ENCODE measurements around the gene RNF224.

DNA sequence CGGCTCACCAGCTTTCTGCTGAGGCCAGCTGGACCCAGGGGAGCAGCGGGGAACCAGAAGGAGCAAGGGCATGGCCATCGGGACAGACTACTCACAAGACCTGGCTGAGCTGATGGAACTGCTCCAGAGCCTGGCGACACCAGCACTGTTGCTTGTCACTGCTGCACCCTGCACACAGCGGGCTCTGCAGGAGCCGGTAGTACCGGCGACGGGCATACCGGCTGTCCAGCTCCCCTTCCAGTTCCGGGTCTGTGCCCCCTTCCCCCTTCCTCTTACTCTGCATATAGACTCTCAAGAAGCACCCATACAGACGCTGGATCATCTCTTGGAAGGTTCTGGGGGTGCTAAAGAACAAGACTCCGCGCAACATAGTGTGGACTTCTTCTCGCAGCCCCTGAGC lies 39.9 kb upstream of the RNF224 start:
- TF ChIP-seq, protein P1, sequence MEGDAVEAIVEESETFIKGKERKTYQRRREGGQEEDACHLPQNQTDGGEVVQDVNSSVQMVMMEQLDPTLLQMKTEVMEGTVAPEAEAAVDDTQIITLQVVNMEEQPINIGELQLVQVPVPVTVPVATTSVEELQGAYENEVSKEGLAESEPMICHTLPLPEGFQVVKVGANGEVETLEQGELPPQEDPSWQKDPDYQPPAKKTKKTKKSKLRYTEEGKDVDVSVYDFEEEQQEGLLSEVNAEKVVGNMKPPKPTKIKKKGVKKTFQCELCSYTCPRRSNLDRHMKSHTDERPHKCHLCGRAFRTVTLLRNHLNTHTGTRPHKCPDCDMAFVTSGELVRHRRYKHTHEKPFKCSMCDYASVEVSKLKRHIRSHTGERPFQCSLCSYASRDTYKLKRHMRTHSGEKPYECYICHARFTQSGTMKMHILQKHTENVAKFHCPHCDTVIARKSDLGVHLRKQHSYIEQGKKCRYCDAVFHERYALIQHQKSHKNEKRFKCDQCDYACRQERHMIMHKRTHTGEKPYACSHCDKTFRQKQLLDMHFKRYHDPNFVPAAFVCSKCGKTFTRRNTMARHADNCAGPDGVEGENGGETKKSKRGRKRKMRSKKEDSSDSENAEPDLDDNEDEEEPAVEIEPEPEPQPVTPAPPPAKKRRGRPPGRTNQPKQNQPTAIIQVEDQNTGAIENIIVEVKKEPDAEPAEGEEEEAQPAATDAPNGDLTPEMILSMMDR (IDR thresholded peaks at IDR 0.05; ENCODE audit: low read depth, low read length, missing input control), result no peak
- TF ChIP-seq MAX (IDR thresholded peaks at IDR 0.05) (no peak), TAF1 (conservative IDR thresholded peaks at IDR 0.05) (no peak), RXRA (IDR thresholded peaks at IDR 0.05) (no peak), YY1 (IDR thresholded peaks at IDR 0.05) (no peak), GABPA (IDR thresholded peaks at IDR 0.05 in 1 of 2, conservative IDR thresholded peaks at IDR 0.05 in 1 of 2) (no peak), SP1 (IDR thresholded peaks at IDR 0.05) (no peak), FOXA1 (IDR thresholded peaks at IDR 0.05) (no peak), RAD21 (IDR thresholded peaks at IDR 0.05) (no peak), EGR1 (IDR thresholded peaks at IDR 0.05; ENCODE audit: low read depth in 2 of 2) (no peak)
- TF ChIP-seq, protein P2, sequence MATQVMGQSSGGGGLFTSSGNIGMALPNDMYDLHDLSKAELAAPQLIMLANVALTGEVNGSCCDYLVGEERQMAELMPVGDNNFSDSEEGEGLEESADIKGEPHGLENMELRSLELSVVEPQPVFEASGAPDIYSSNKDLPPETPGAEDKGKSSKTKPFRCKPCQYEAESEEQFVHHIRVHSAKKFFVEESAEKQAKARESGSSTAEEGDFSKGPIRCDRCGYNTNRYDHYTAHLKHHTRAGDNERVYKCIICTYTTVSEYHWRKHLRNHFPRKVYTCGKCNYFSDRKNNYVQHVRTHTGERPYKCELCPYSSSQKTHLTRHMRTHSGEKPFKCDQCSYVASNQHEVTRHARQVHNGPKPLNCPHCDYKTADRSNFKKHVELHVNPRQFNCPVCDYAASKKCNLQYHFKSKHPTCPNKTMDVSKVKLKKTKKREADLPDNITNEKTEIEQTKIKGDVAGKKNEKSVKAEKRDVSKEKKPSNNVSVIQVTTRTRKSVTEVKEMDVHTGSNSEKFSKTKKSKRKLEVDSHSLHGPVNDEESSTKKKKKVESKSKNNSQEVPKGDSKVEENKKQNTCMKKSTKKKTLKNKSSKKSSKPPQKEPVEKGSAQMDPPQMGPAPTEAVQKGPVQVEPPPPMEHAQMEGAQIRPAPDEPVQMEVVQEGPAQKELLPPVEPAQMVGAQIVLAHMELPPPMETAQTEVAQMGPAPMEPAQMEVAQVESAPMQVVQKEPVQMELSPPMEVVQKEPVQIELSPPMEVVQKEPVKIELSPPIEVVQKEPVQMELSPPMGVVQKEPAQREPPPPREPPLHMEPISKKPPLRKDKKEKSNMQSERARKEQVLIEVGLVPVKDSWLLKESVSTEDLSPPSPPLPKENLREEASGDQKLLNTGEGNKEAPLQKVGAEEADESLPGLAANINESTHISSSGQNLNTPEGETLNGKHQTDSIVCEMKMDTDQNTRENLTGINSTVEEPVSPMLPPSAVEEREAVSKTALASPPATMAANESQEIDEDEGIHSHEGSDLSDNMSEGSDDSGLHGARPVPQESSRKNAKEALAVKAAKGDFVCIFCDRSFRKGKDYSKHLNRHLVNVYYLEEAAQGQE (IDR thresholded peaks at IDR 0.05), result no peak
